CD14-positive monocyte (primary cell): ENCODE measurements around the gene PSMG3. TPM values are rescaled to one million over a fixed set of nuclear protein-coding genes. Genes with fewer than 3 reads are reported as not detected.

ENCODE experiments used
- DNase-seq, 3 donors: peaks; one replicate each; pipeline ENCODE4 v3.0.0-alpha.2; 2011 to 2022
- H2AFZ ChIP-seq: 2 replicates; pipeline ENCODE4 v1.6.0; 2012; ENCODE audit warnings: mild to moderate bottlenecking, low read depth, low read length, inconsistent platforms; ENCODE audit not compliant: insufficient read depth, poor library complexity, severe bottlenecking
- H3K27ac ChIP-seq, 2 donors: 1 replicate in 1 of 2; 2 replicates in 1 of 2; pipeline ENCODE4 v1.5.1; 2012 to 2013; ENCODE audit warnings: low read length in 2 of 2, control low read depth in 1 of 2, inconsistent platforms in 1 of 2, low read depth in 1 of 2, mild to moderate bottlenecking in 1 of 2
- H3K27me3 ChIP-seq, 2 donors: one replicate each; pipeline versions ENCODE4 v1.6.0 to v1.6.1; 2011 to 2013; ENCODE audit warnings: low read length in 2 of 2; ENCODE audit not compliant: control insufficient read depth in 2 of 2, insufficient read depth in 2 of 2
- H3K36me3 ChIP-seq, 2 donors: replicated peaks in 1 of 2; 1 replicate in 1 of 2; 2 replicates in 1 of 2; pipeline versions ENCODE4 v1.5.1 to v1.6.1; 2012 to 2013; ENCODE audit warnings: low read length in 2 of 2, control low read depth in 1 of 2, inconsistent platforms in 1 of 2, mild to moderate bottlenecking in 1 of 2; ENCODE audit not compliant: insufficient read depth in 2 of 2, control insufficient read depth in 1 of 2
- H3K4me1 ChIP-seq, 2 donors: 1 replicate in 1 of 2; 2 replicates in 1 of 2; pipeline versions ENCODE4 v1.5.1 to v1.6.1; 2012 to 2013; ENCODE audit warnings: low read length in 2 of 2, control low read depth in 1 of 2, inconsistent platforms in 1 of 2, mild to moderate bottlenecking in 1 of 2, moderate library complexity in 1 of 2; ENCODE audit not compliant: insufficient read depth in 2 of 2, control insufficient read depth in 1 of 2
- H3K4me2 ChIP-seq: replicated peaks from 2 replicates; pipeline ENCODE3; 2012; ENCODE audit warnings: low read length, moderate library complexity, mild to moderate bottlenecking; ENCODE audit not compliant: poor library complexity, severe bottlenecking; ENCODE audit errors: extremely low read depth
- H3K4me3 ChIP-seq, 3 experiments: fragments of 200-600 bp in 1 of 3; sonication (generic) in 1 of 3; replicated peaks in 1 of 3; 1 replicate in 2 of 3; 2 replicates in 1 of 3; pipeline ENCODE4 v1.5.1; 2011 to 2013; ENCODE audit warnings: low read length in 3 of 3, mild to moderate bottlenecking in 3 of 3, control low read depth in 2 of 3, low read depth in 2 of 3, inconsistent platforms in 1 of 3, moderate library complexity in 1 of 3
- H3K79me2 ChIP-seq: 2 replicates; pipeline ENCODE4 v1.6.0; 2012; ENCODE audit warnings: mild to moderate bottlenecking, control low read depth, inconsistent platforms, low read length, moderate library complexity; ENCODE audit not compliant: insufficient read depth
- H3K9ac ChIP-seq: 2 replicates; pipeline ENCODE4 v1.6.0; 2017; ENCODE audit warnings: low read length, mild to moderate bottlenecking; ENCODE audit not compliant: insufficient read depth, poor library complexity, severe bottlenecking
- H3K9me3 ChIP-seq, 2 donors: replicated peaks in 1 of 2; 1 replicate in 1 of 2; 2 replicates in 1 of 2; pipeline versions ENCODE4 v1.5.1 to v1.6.1; 2012 to 2013; ENCODE audit warnings: low read length in 2 of 2, control low read depth in 1 of 2; ENCODE audit not compliant: control insufficient read depth in 1 of 2, insufficient read depth in 1 of 2
- H4K20me1 ChIP-seq: 2 replicates; pipeline ENCODE4 v1.6.0; 2012; ENCODE audit warnings: mild to moderate bottlenecking, low read length, control low read depth, moderate library complexity; ENCODE audit not compliant: insufficient read depth
- H3K27ac Mint-ChIP-seq, 7 donors: one replicate each; pipeline ENCODE4 v1.8.0; 2020; ENCODE audit warnings: mild to moderate bottlenecking in 7 of 7, mixed read lengths in 7 of 7, moderate library complexity in 6 of 7, inconsistent platforms in 2 of 7
- H3K27me3 Mint-ChIP-seq, 3 donors: one replicate each; pipeline ENCODE4 v1.8.0; 2021 to 2022; ENCODE audit warnings: low read depth in 3 of 3, mild to moderate bottlenecking in 3 of 3, mixed read lengths in 3 of 3, moderate library complexity in 3 of 3, inconsistent platforms in 1 of 3
- H3K36me3 Mint-ChIP-seq, 2 donors: one replicate each; pipeline ENCODE4 v1.8.0; 2020; ENCODE audit warnings: mixed read lengths in 2 of 2, inconsistent platforms in 1 of 2, mild to moderate bottlenecking in 1 of 2
- H3K4me1 Mint-ChIP-seq: one replicate; pipeline ENCODE4 v1.8.0; 2020; ENCODE audit warnings: mild to moderate bottlenecking, mixed read lengths
- H3K4me3 Mint-ChIP-seq, 2 donors: one replicate each; pipeline ENCODE4 v1.8.0; 2020; ENCODE audit warnings: mild to moderate bottlenecking in 2 of 2, mixed read lengths in 2 of 2, moderate library complexity in 1 of 2
- H3K9me3 Mint-ChIP-seq, 7 donors: one replicate each; pipeline ENCODE4 v1.8.0; 2020 to 2022; ENCODE audit warnings: mixed read lengths in 7 of 7, mild to moderate bottlenecking in 6 of 7, moderate library complexity in 6 of 7, inconsistent platforms in 2 of 7
- WGBS: methylation state at CpG from one replicate; pipeline ENCODE4 v1.1.5; 2013; ENCODE audit warnings: missing lambda C conversion rate; ENCODE audit not compliant: insufficient coverage; 5-methylcytosine and 5-hydroxymethylcytosine counted together
- intact Hi-C, 2 donors: fragments of 100-400 bp; cut with micrococcal nuclease; formaldehyde crosslinking; loops; one replicate each; pipeline versions ENCODE4 v1.15.0 to v1.15.1; 2023
- polyA plus RNA-seq, 3 donors: library from polyadenylated mRNA; depleted of rRNA in 1 of 3; unstranded in 2 of 3; stranded (reverse) in 1 of 3; fragments of 300-500 nt in 2 of 3; fragments of >200 nt in 1 of 3; fragmentation: Illumina TruSeq in 2 of 3; gene quantifications; 1 replicate in 2 of 3; 2 replicates in 1 of 3; pipeline ENCODE4 v1.2.3, GENCODE V29; 2012 to 2021
- TF ChIP-seq, protein P1 (sequence below): fragments of 200-600 bp; IDR thresholded peaks from one replicate; pipeline ENCODE4 v1.8.0; 2022; ENCODE audit warnings: antibody characterized with exemption, mild to moderate bottlenecking

PSMG3 gene
- polyA plus RNA-seq, 3 donors, result 32.6 to 38.8 (median 34.5) TPM

DNA sequence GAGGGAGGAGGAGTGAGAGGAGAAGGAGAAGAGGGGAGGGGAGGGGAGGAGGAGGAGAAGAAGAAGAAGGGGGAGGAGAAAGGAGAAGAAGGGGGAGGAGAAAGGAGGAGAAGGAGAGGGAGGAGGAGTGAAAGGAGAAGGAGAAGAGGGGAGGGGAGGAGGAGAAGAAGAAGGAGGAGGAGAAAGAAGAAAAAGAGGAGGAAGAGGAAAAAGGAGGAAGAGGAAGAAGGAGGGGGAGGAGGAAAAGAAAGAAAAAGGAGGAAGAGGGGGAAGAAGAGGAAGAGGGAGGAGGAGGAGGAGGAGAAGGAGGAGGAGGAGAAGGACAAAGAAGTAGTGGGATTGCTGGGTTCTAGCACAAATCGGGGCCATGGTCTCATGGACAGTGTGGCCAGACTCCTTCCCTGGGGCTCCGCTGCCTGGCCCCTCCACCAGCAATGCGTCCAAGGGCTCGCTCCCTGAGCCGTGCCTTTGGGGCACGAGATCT lies 43.5 kb downstream of the PSMG3 start:
- TF ChIP-seq, protein P1, sequence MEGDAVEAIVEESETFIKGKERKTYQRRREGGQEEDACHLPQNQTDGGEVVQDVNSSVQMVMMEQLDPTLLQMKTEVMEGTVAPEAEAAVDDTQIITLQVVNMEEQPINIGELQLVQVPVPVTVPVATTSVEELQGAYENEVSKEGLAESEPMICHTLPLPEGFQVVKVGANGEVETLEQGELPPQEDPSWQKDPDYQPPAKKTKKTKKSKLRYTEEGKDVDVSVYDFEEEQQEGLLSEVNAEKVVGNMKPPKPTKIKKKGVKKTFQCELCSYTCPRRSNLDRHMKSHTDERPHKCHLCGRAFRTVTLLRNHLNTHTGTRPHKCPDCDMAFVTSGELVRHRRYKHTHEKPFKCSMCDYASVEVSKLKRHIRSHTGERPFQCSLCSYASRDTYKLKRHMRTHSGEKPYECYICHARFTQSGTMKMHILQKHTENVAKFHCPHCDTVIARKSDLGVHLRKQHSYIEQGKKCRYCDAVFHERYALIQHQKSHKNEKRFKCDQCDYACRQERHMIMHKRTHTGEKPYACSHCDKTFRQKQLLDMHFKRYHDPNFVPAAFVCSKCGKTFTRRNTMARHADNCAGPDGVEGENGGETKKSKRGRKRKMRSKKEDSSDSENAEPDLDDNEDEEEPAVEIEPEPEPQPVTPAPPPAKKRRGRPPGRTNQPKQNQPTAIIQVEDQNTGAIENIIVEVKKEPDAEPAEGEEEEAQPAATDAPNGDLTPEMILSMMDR, result no peak
- Mint-ChIP-seq H3K4me1 (peaks cover 19% of the 10 kb centered on the region), H3K27me3 (peaks cover 0 to 3% (median 0%) of the 10 kb centered on the region in 3 donors), H3K4me3 (no peak overlapping the region), H3K36me3 (no peaks in the 10 kb centered on the region), H3K9me3 (no peaks in the 10 kb centered on the region), H3K27ac (peak overlapping the region in 1 of 7 donors; percentile 19)
- no peak overlapping the region for H3K9ac ChIP-seq
- WGBS, result 58% methylated on average over 6 of the region's 6 CpGs
- H2AFZ ChIP-seq, result no peak overlapping the region
- no peak overlapping the region for H3K27ac ChIP-seq
- no peak overlapping the region for H3K4me2 ChIP-seq
- peaks cover 1% of the 10 kb centered on the region for H4K20me1 ChIP-seq
- no peaks in the 10 kb centered on the region for H3K27me3 ChIP-seq
- peaks cover 10 to 25% of the 10 kb centered on the region in 2 donors for H3K4me1 ChIP-seq
- no peak overlapping the region for H3K4me3 ChIP-seq
- no peaks in the 10 kb centered on the region for H3K9me3 ChIP-seq
- DNase-seq, result no peak
- intact Hi-C loops, result no loop called here
- peaks cover 6% of the 10 kb centered on the region for H3K79me2 ChIP-seq
- H3K36me3 ChIP-seq, result no peaks in the 10 kb centered on the region

DNA sequence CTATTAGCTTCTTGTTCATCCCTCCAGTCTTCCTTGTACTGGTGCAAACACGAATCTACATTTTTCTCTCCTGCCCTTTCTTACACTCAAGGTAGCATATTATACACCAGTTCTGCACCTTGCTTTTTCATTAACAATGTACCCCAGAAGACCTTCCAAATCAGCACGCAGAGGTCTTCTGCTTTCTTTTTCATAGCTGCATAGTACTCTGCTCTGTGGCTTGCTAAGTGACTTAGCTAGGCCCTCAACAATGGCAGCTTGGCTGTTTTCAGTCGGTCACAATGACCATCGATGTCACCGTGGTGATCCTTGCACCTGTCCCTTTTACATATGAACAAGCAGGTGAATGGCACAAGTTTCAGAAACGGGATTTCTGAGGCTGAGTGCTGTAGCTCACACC lies 44.4 kb downstream of the PSMG3 start:
- H3K9ac ChIP-seq, result no peak overlapping the region
- Mint-ChIP-seq H3K9me3 (peaks cover 0 to 2% (median 0%) of the 10 kb centered on the region in 7 donors), H3K4me3 (no peak overlapping the region), H3K27ac (no peak overlapping the region), H3K36me3 (no peaks in the 10 kb centered on the region), H3K4me1 (peaks cover 19% of the 10 kb centered on the region), H3K27me3 (peaks cover 0 to 3% (median 0%) of the 10 kb centered on the region in 3 donors)
- H3K4me3 ChIP-seq, result no peak overlapping the region
- peaks cover 9 to 23% of the 10 kb centered on the region in 2 donors for H3K4me1 ChIP-seq
- DNase-seq, result no peak
- no peak overlapping the region for H3K27ac ChIP-seq
- TF ChIP-seq, protein P1, result no peak
- H2AFZ ChIP-seq, result no peak overlapping the region
- H4K20me1 ChIP-seq, result no peaks in the 10 kb centered on the region
- no peak overlapping the region for H3K4me2 ChIP-seq
- H3K9me3 ChIP-seq, result no peaks in the 10 kb centered on the region
- no peaks in the 10 kb centered on the region for H3K27me3 ChIP-seq
- H3K36me3 ChIP-seq, result no peaks in the 10 kb centered on the region
- H3K79me2 ChIP-seq, result peaks cover 5% of the 10 kb centered on the region
- intact Hi-C loops, result no loop called here
- WGBS, result 95% methylated on average over 6 of the region's 6 CpGs
